ENCODE measurements around the gene IGF1. TPM values are rescaled to one million over a fixed set of nuclear protein-coding genes. Genes with fewer than 3 reads are reported as not detected.

IGF1 gene
- total and polyA plus RNA-seq, 9 of the 15 experiments (the other 6 are each of a cell fraction or from before 2014, with no cell fraction given), result 3.7 to 13.9 (median 4.5) TPM

DNA sequence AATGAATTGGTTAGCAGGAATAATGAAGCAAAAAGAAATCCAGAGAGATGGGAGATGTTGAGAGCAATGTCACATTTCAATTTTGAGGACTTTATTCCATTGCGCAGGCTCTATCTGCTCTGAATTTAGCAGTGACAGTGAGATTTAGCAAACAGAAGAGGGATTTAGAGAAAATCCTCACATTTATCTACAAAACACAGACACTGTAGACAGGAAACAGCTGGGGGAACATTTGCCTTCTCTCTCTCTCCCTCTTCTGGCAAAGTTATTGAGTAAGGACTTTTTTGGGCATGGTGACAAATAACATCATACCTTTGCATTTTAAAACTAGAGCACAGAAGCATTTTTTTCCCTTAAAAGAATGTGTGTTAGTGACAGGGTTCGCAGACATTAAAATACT, at the start of gene IGF1 (continued):
- TF ChIP-seq, protein P1, sequence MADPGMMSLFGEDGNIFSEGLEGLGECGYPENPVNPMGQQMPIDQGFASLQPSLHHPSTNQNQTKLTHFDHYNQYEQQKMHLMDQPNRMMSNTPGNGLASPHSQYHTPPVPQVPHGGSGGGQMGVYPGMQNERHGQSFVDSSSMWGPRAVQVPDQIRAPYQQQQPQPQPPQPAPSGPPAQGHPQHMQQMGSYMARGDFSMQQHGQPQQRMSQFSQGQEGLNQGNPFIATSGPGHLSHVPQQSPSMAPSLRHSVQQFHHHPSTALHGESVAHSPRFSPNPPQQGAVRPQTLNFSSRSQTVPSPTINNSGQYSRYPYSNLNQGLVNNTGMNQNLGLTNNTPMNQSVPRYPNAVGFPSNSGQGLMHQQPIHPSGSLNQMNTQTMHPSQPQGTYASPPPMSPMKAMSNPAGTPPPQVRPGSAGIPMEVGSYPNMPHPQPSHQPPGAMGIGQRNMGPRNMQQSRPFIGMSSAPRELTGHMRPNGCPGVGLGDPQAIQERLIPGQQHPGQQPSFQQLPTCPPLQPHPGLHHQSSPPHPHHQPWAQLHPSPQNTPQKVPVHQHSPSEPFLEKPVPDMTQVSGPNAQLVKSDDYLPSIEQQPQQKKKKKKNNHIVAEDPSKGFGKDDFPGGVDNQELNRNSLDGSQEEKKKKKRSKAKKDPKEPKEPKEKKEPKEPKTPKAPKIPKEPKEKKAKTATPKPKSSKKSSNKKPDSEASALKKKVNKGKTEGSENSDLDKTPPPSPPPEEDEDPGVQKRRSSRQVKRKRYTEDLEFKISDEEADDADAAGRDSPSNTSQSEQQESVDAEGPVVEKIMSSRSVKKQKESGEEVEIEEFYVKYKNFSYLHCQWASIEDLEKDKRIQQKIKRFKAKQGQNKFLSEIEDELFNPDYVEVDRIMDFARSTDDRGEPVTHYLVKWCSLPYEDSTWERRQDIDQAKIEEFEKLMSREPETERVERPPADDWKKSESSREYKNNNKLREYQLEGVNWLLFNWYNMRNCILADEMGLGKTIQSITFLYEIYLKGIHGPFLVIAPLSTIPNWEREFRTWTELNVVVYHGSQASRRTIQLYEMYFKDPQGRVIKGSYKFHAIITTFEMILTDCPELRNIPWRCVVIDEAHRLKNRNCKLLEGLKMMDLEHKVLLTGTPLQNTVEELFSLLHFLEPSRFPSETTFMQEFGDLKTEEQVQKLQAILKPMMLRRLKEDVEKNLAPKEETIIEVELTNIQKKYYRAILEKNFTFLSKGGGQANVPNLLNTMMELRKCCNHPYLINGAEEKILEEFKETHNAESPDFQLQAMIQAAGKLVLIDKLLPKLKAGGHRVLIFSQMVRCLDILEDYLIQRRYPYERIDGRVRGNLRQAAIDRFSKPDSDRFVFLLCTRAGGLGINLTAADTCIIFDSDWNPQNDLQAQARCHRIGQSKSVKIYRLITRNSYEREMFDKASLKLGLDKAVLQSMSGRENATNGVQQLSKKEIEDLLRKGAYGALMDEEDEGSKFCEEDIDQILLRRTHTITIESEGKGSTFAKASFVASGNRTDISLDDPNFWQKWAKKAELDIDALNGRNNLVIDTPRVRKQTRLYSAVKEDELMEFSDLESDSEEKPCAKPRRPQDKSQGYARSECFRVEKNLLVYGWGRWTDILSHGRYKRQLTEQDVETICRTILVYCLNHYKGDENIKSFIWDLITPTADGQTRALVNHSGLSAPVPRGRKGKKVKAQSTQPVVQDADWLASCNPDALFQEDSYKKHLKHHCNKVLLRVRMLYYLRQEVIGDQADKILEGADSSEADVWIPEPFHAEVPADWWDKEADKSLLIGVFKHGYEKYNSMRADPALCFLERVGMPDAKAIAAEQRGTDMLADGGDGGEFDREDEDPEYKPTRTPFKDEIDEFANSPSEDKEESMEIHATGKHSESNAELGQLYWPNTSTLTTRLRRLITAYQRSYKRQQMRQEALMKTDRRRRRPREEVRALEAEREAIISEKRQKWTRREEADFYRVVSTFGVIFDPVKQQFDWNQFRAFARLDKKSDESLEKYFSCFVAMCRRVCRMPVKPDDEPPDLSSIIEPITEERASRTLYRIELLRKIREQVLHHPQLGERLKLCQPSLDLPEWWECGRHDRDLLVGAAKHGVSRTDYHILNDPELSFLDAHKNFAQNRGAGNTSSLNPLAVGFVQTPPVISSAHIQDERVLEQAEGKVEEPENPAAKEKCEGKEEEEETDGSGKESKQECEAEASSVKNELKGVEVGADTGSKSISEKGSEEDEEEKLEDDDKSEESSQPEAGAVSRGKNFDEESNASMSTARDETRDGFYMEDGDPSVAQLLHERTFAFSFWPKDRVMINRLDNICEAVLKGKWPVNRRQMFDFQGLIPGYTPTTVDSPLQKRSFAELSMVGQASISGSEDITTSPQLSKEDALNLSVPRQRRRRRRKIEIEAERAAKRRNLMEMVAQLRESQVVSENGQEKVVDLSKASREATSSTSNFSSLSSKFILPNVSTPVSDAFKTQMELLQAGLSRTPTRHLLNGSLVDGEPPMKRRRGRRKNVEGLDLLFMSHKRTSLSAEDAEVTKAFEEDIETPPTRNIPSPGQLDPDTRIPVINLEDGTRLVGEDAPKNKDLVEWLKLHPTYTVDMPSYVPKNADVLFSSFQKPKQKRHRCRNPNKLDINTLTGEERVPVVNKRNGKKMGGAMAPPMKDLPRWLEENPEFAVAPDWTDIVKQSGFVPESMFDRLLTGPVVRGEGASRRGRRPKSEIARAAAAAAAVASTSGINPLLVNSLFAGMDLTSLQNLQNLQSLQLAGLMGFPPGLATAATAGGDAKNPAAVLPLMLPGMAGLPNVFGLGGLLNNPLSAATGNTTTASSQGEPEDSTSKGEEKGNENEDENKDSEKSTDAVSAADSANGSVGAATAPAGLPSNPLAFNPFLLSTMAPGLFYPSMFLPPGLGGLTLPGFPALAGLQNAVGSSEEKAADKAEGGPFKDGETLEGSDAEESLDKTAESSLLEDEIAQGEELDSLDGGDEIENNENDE (IDR thresholded peaks at IDR 0.05; ENCODE audit: low read depth, low read length), result no peak
- no peak for TF ChIP-seq C11orf30 (IDR thresholded peaks at IDR 0.05; ENCODE audit: low read depth)
- TF ChIP-seq, protein P2, sequence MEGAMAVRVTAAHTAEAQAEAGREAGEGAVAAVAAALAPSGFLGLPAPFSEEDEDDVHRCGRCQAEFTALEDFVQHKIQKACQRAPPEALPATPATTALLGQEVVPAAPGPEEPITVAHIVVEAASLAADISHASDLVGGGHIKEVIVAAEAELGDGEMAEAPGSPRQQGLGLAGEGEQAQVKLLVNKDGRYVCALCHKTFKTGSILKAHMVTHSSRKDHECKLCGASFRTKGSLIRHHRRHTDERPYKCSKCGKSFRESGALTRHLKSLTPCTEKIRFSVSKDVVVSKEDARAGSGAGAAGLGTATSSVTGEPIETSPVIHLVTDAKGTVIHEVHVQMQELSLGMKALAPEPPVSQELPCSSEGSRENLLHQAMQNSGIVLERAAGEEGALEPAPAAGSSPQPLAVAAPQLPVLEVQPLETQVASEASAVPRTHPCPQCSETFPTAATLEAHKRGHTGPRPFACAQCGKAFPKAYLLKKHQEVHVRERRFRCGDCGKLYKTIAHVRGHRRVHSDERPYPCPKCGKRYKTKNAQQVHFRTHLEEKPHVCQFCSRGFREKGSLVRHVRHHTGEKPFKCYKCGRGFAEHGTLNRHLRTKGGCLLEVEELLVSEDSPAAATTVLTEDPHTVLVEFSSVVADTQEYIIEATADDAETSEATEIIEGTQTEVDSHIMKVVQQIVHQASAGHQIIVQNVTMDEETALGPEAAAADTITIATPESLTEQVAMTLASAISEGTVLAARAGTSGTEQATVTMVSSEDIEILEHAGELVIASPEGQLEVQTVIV (CRISPR knock-in tag; IDR thresholded peaks at IDR 0.05; ENCODE audit: borderline replicate concordance), result no peak
- TF ChIP-seq FOXK2 (conservative IDR thresholded peaks at IDR 0.05 in 1 of 2, IDR thresholded peaks at IDR 0.05 in 1 of 2; ENCODE audit: low read depth in 2 of 2), result peak in 1 of 2 experiments; percentile 27; a peak in 1 of 4 replicates
- no peak for TF ChIP-seq RUNX1 (IDR thresholded peaks at IDR 0.05; ENCODE audit: low read depth)
- TF ChIP-seq ZC3H8 (IDR thresholded peaks at IDR 0.05), result no peak
- no peak for TF ChIP-seq TARDBP (IDR thresholded peaks at IDR 0.05)
- TF ChIP-seq ZKSCAN8 (CRISPR knock-in tag; IDR thresholded peaks at IDR 0.05), result no peak
- TF ChIP-seq ZFPM2 (CRISPR knock-in tag; IDR thresholded peaks at IDR 0.05), result no peak
- TF ChIP-seq, protein P3, sequence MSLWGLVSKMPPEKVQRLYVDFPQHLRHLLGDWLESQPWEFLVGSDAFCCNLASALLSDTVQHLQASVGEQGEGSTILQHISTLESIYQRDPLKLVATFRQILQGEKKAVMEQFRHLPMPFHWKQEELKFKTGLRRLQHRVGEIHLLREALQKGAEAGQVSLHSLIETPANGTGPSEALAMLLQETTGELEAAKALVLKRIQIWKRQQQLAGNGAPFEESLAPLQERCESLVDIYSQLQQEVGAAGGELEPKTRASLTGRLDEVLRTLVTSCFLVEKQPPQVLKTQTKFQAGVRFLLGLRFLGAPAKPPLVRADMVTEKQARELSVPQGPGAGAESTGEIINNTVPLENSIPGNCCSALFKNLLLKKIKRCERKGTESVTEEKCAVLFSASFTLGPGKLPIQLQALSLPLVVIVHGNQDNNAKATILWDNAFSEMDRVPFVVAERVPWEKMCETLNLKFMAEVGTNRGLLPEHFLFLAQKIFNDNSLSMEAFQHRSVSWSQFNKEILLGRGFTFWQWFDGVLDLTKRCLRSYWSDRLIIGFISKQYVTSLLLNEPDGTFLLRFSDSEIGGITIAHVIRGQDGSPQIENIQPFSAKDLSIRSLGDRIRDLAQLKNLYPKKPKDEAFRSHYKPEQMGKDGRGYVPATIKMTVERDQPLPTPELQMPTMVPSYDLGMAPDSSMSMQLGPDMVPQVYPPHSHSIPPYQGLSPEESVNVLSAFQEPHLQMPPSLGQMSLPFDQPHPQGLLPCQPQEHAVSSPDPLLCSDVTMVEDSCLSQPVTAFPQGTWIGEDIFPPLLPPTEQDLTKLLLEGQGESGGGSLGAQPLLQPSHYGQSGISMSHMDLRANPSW (CRISPR knock-in tag; IDR thresholded peaks at IDR 0.05), result no peak
- no peak for TF ChIP-seq RBFOX2 (IDR thresholded peaks at IDR 0.05; ENCODE audit: low read depth, low read length)

All from K562 (cell line).